A673 (cell line): ENCODE data around the gene MUC20.

ENCODE experiments used
- CTCF ChIP-seq: fragments of 300-800, 200-600 bp; sonication (generic); conservative IDR thresholded peaks from 2 replicates; pipeline ENCODE4 v1.5.1; 2017; ENCODE audit warnings: low read depth, mild to moderate bottlenecking, antibody characterized with exemption, low read length, moderate library complexity, mixed read lengths
- EZH2 ChIP-seq: fragments of 200-600 bp; sonication (generic); IDR thresholded peaks from 2 replicates; pipeline ENCODE4 v1.6.1; 2017; ENCODE audit warnings: borderline replicate concordance, low read depth, mild to moderate bottlenecking, mixed read lengths, antibody characterized with exemption, low read length; ENCODE audit not compliant: poor library complexity, severe bottlenecking

- no peak for TF ChIP-seq EZH2
- TF ChIP-seq CTCF = no peak
Measured at GRCh38 chr3:195692781-195693427, 27.9 kb upstream of the MUC20 start.
